ENCODE data around the gene ERCC2.

ERCC2 gene

GRCh38 chr19:45405435-45406225, 35.3 kb upstream of the ERCC2 start:
- FAIRE-seq (no peak), DNase-seq (ENCODE audit: insufficient read length, low spot score) (peak; percentile 70)
- no peak for TF ChIP-seq POLR2A (IDR thresholded peaks at IDR 0.05; ENCODE audit: low read depth, low read length)

- peak; percentile 79 for DNase-seq (ENCODE audit: insufficient read length, low spot score)
- TF ChIP-seq POLR2A (IDR thresholded peaks at IDR 0.05; ENCODE audit: low read depth, low read length), result 0 out of 2 replicates have a peak, but pooled peaks have one; percentile 20
- peak; percentile 36 for FAIRE-seq
These were observed 34.4 kb upstream of the ERCC2 start, which contains the start of gene PPP1R13L for GRCh38 chr19:45404557-45405434. Gene PPP1R13L (minus strand): TSS chr19:45405069. CDS start chr19:45398318, 6,751 bp downstream.

GRCh38 chr19:45403781-45404556, 33.6 kb upstream of the ERCC2 start:
- FAIRE-seq, result no peak
- TF ChIP-seq POLR2A (IDR thresholded peaks at IDR 0.05; ENCODE audit: low read depth, low read length), result no peak
- peak; percentile 42 for DNase-seq (ENCODE audit: insufficient read length, low spot score)

- no peak for DNase-seq (ENCODE audit: insufficient read length, low spot score)
- no peak for TF ChIP-seq POLR2A (IDR thresholded peaks at IDR 0.05; ENCODE audit: low read depth, low read length)
- FAIRE-seq, result no peak
These were observed 32.9 kb upstream of the ERCC2 start for GRCh38 chr19:45403272-45403671.

- FAIRE-seq, result no peak
- no peak for DNase-seq (ENCODE audit: insufficient read length, low spot score)
- no peak for TF ChIP-seq POLR2A (IDR thresholded peaks at IDR 0.05; ENCODE audit: low read depth, low read length)
These were observed 32.1 kb upstream of the ERCC2 start for GRCh38 chr19:45402298-45403061.

- FAIRE-seq (no peak), DNase-seq (ENCODE audit: insufficient read length, low spot score) (no peak)
- TF ChIP-seq POLR2A (IDR thresholded peaks at IDR 0.05; ENCODE audit: low read depth, low read length), result no peak
These were observed 31.4 kb upstream of the ERCC2 start for GRCh38 chr19:45401815-45402214.

GRCh38 chr19:45400192-45400591, 29.8 kb upstream of the ERCC2 start:
- DNase-seq (ENCODE audit: insufficient read length, low spot score) (no peak), FAIRE-seq (no peak)
- TF ChIP-seq POLR2A (IDR thresholded peaks at IDR 0.05; ENCODE audit: low read depth, low read length), result no peak

- FAIRE-seq (no peak), DNase-seq (ENCODE audit: insufficient read length, low spot score) (no peak)
These were observed 25.6 kb upstream of the ERCC2 start for GRCh38 chr19:45395821-45396617.

GRCh38 chr19:45391871-45392665, 21.7 kb upstream of the ERCC2 start:
- DNase-seq (ENCODE audit: insufficient read length, low spot score), result no peak
- no peak for TF ChIP-seq POLR2A (IDR thresholded peaks at IDR 0.05; ENCODE audit: low read depth, low read length)
- no peak for FAIRE-seq

More at GRCh38 chr19:45395821-45396617, 25.6 kb upstream of the ERCC2 start:
- TF ChIP-seq POLR2A (IDR thresholded peaks at IDR 0.05; ENCODE audit: low read depth, low read length), result no peak

GRCh38 chr19:45391346-45391745, 21.0 kb upstream of the ERCC2 start:
- FAIRE-seq, result no peak
- DNase-seq (ENCODE audit: insufficient read length, low spot score), result no peak

GRCh38 chr19:45385392-45386221, 15.2 kb upstream of the ERCC2 start:
- FAIRE-seq, result no peak
- no peak for TF ChIP-seq POLR2A (IDR thresholded peaks at IDR 0.05; ENCODE audit: low read depth, low read length)
- DNase-seq (ENCODE audit: insufficient read length, low spot score), result no peak

More at GRCh38 chr19:45391346-45391745, 21.0 kb upstream of the ERCC2 start:
- no peak for TF ChIP-seq POLR2A (IDR thresholded peaks at IDR 0.05; ENCODE audit: low read depth, low read length)

Data from H54 (cell line).